Measurements from ENCODE around the gene ZNF814.

- TF ChIP-seq CTCF (IDR thresholded peaks at IDR 0.05), result no peak
- TF ChIP-seq POLR2AphosphoS5 (IDR thresholded peaks at IDR 0.05; ENCODE audit: insufficient read depth in 1 of 2, low read depth in 1 of 2), result no peak
- no peak for TF ChIP-seq POLR2A (IDR thresholded peaks at IDR 0.05)
These were observed 70.5 kb downstream of the ZNF814 start for GRCh38 chr19:57818378-57818777.

All from vagina (tissue), 2 donors.